ENCODE results near the gene PRRC2C. TPM values are rescaled to one million over a fixed set of nuclear protein-coding genes. Genes with fewer than 3 reads are reported as not detected.
A peak's percentile ranks its signal among the peaks of the same experiment; 100 is the strongest.
"Not testable (repeated sequence)": the region's sequence is repeated elsewhere in the genome, so short reads cannot be mapped to it uniquely, and the experiment has no call there.

The PRRC2C gene
- total RNA-seq, 1 experiment from 2014 or later = 296 TPM

GRCh38 chr1:171532520-171532919 is 47.2 kb downstream of the PRRC2C start:
- BruUV-seq (replicated peaks) = TSS peak; percentile 50
- no peak for TF ChIP-seq CTCF (IDR thresholded peaks at IDR 0.05; ENCODE audit: unreplicated experiment)
- DNase-seq (ENCODE audit: unreplicated experiment) = no peak
- POLR2A ChIA-PET = interaction anchor here (0.6 to 1.6 kb wide), 3 partner anchors 14 to 327 kb away, joined by 3 to 5 read pairs (median 3); no protein-coding TSS in a partner anchor
- no peak overlapping the region for H3K4me3 Mint-ChIP-seq (ENCODE audit: unreplicated experiment)
- H3K4me1 Mint-ChIP-seq (ENCODE audit: insufficient read depth, unreplicated experiment) = no peaks in the 10 kb centered on the region
- H3K27ac Mint-ChIP-seq (ENCODE audit: low read depth, unreplicated experiment) = no peak overlapping the region
- peaks cover 94% of the 10 kb centered on the region for H3K36me3 Mint-ChIP-seq (ENCODE audit: insufficient read depth, unreplicated experiment)
- intact Hi-C loops (cut with micrococcal nuclease) = loop anchor here (5.0 kb wide), 1 partner anchor 35 kb away; no protein-coding TSS in a partner anchor
- H3K27me3 Mint-ChIP-seq (ENCODE audit: insufficient read depth, unreplicated experiment) = no peaks in the 10 kb centered on the region
- no peaks in the 10 kb centered on the region for H3K9me3 Mint-ChIP-seq (ENCODE audit: unreplicated experiment)
- CTCF ChIA-PET = interaction anchor here (0.9 to 1.5 kb wide), 3 partner anchors 17 to 186 kb away, joined by 3 to 5 read pairs (median 4); no protein-coding TSS in a partner anchor

GRCh38 chr1:171545523-171545922 is 60.2 kb downstream of the PRRC2C start:
- H3K27ac Mint-ChIP-seq (ENCODE audit: low read depth, unreplicated experiment) = peak overlapping the region; percentile 68
- no peak overlapping the region for H3K4me3 Mint-ChIP-seq (ENCODE audit: unreplicated experiment)
- intact Hi-C loops (cut with micrococcal nuclease) = no loop called here
- no peak for DNase-seq (ENCODE audit: unreplicated experiment)
- no peak for TF ChIP-seq CTCF (IDR thresholded peaks at IDR 0.05; ENCODE audit: unreplicated experiment)
- no peaks in the 10 kb centered on the region for H3K9me3 Mint-ChIP-seq (ENCODE audit: unreplicated experiment)
- peaks cover 98% of the 10 kb centered on the region for H3K36me3 Mint-ChIP-seq (ENCODE audit: insufficient read depth, unreplicated experiment)
- no peaks in the 10 kb centered on the region for H3K4me1 Mint-ChIP-seq (ENCODE audit: insufficient read depth, unreplicated experiment)
- BruUV-seq (replicated peaks) = no TSS peak
- POLR2A ChIA-PET = interaction anchor here (0.6 to 1.4 kb wide), 3 partner anchors 30 to 61 kb away, joined by 3 to 4 read pairs (median 3); no protein-coding TSS in a partner anchor
- CTCF ChIA-PET = interaction anchor here (0.9 to 1.3 kb wide), 3 partner anchors 27 to 61 kb away, joined by 3 to 6 read pairs (median 3); partner anchors contain the start of gene PRRC2C
- H3K27me3 Mint-ChIP-seq (ENCODE audit: insufficient read depth, unreplicated experiment) = no peaks in the 10 kb centered on the region

- peaks cover 6% of the 10 kb centered on the region for H3K4me1 Mint-ChIP-seq (ENCODE audit: insufficient read depth, unreplicated experiment)
- ChIA-PET POLR2A (interaction anchor here (0.6 kb wide), 1 partner anchor 169 kb away, joined by 3 read pairs; no protein-coding TSS in a partner anchor), CTCF (interaction anchor here (0.6 to 1.0 kb wide), 2 partner anchors 47 to 97 kb away, joined by 3 to 4 read pairs; no protein-coding TSS in a partner anchor)
- H3K9me3 Mint-ChIP-seq (ENCODE audit: unreplicated experiment) = no peaks in the 10 kb centered on the region
- H3K27me3 Mint-ChIP-seq (ENCODE audit: insufficient read depth, unreplicated experiment) = no peaks in the 10 kb centered on the region
- no peak overlapping the region for H3K4me3 Mint-ChIP-seq (ENCODE audit: unreplicated experiment)
- peaks cover 94% of the 10 kb centered on the region for H3K36me3 Mint-ChIP-seq (ENCODE audit: insufficient read depth, unreplicated experiment)
- no TSS peak for BruUV-seq (replicated peaks)
- H3K27ac Mint-ChIP-seq (ENCODE audit: low read depth, unreplicated experiment) = no peak overlapping the region
- TF ChIP-seq CTCF (IDR thresholded peaks at IDR 0.05; ENCODE audit: unreplicated experiment) = no peak
- no peak for DNase-seq (ENCODE audit: unreplicated experiment)
- intact Hi-C loops (cut with micrococcal nuclease) = no loop called here
These were observed 64.7 kb downstream of the PRRC2C start for GRCh38 chr1:171550050-171550449.

- peaks cover 94% of the 10 kb centered on the region for H3K36me3 Mint-ChIP-seq (ENCODE audit: insufficient read depth, unreplicated experiment)
- DNase-seq (ENCODE audit: unreplicated experiment); H3K4me3 Mint-ChIP-seq (ENCODE audit: unreplicated experiment); H3K27ac Mint-ChIP-seq (ENCODE audit: low read depth, unreplicated experiment); POLR2A ChIA-PET; H3K4me1 Mint-ChIP-seq (ENCODE audit: insufficient read depth, unreplicated experiment); BruUV-seq (replicated peaks); H3K27me3 Mint-ChIP-seq (ENCODE audit: insufficient read depth, unreplicated experiment); H3K9me3 Mint-ChIP-seq (ENCODE audit: unreplicated experiment); intact Hi-C loops (cut with micrococcal nuclease): not testable (repeated sequence)
- CTCF ChIA-PET = interaction anchor here (0.7 to 1.0 kb wide), 2 partner anchors 47 to 56 kb away, joined by 3 read pairs; no protein-coding TSS in a partner anchor
These were observed 65.3 kb downstream of the PRRC2C start for GRCh38 chr1:171550598-171551100.

GRCh38 chr1:171553960-171554359 is 68.6 kb downstream of the PRRC2C start:
- CTCF ChIA-PET; POLR2A ChIA-PET; H3K27ac Mint-ChIP-seq (ENCODE audit: low read depth, unreplicated experiment); H3K27me3 Mint-ChIP-seq (ENCODE audit: insufficient read depth, unreplicated experiment); DNase-seq (ENCODE audit: unreplicated experiment); H3K4me1 Mint-ChIP-seq (ENCODE audit: insufficient read depth, unreplicated experiment); H3K4me3 Mint-ChIP-seq (ENCODE audit: unreplicated experiment); intact Hi-C loops (cut with micrococcal nuclease); H3K9me3 Mint-ChIP-seq (ENCODE audit: unreplicated experiment); BruUV-seq (replicated peaks): not testable (repeated sequence)
- peaks cover 71% of the 10 kb centered on the region for H3K36me3 Mint-ChIP-seq (ENCODE audit: insufficient read depth, unreplicated experiment)
